Hepatocyte (in vitro differentiated cells): ENCODE measurements around the gene CPS1. TPM values are rescaled to one million over a fixed set of nuclear protein-coding genes. Genes with fewer than 3 reads are reported as not detected.

Experiments used
- DNase-seq: peaks from one replicate; pipeline ENCODE4 v3.0.0-alpha.2; 2016; ENCODE audit warnings: low spot score
- H2AFZ ChIP-seq: fragments of 200-600 bp; sonication (generic); 2 replicates; pipeline ENCODE4 v1.6.0; 2016; ENCODE audit warnings: antibody characterized with exemption, mild to moderate bottlenecking
- H3K27ac ChIP-seq: fragments of 200-600 bp; sonication (generic); 2 replicates; pipeline ENCODE4 v1.5.1; 2016; ENCODE audit warnings: mild to moderate bottlenecking
- H3K27me3 ChIP-seq: fragments of 200-600 bp; sonication (generic); 2 replicates; pipeline ENCODE4 v1.6.1; 2016
- H3K36me3 ChIP-seq: fragments of 200-600 bp; sonication (generic); replicated peaks from 2 replicates; pipeline ENCODE4 v1.5.1; 2016; ENCODE audit warnings: low read depth; ENCODE audit not compliant: insufficient read depth
- H3K4me1 ChIP-seq: fragments of 200-600 bp; sonication (generic); 2 replicates; pipeline ENCODE4 v1.5.1; 2016; ENCODE audit warnings: mild to moderate bottlenecking, moderate library complexity; ENCODE audit not compliant: insufficient read depth
- H3K4me2 ChIP-seq: fragments of 200-600 bp; sonication (generic); 2 replicates; pipeline ENCODE4 v1.6.0; 2016
- H3K4me3 ChIP-seq: fragments of 200-600 bp; sonication (generic); 2 replicates; pipeline ENCODE4 v1.5.1; 2016; ENCODE audit warnings: mild to moderate bottlenecking
- H3K79me2 ChIP-seq: fragments of 200-600 bp; sonication (generic); 2 replicates; pipeline ENCODE4 v1.6.0; 2017; ENCODE audit warnings: mild to moderate bottlenecking
- H3K9me2 ChIP-seq: fragments of 200-600 bp; sonication (generic); replicated peaks from 2 replicates; pipeline ENCODE4 v1.6.0; 2017; ENCODE audit warnings: mild to moderate bottlenecking; ENCODE audit not compliant: insufficient read depth
- H3K9me3 ChIP-seq: fragments of 200-600 bp; sonication (generic); 2 replicates; pipeline ENCODE4 v1.5.1; 2016; ENCODE audit warnings: low read depth, mild to moderate bottlenecking
- H4K20me1 ChIP-seq: fragments of 200-600 bp; sonication (generic); 2 replicates; pipeline ENCODE4 v1.6.0; 2016; ENCODE audit warnings: mild to moderate bottlenecking; ENCODE audit not compliant: insufficient read depth, poor library complexity, severe bottlenecking
- CTCF ChIP-seq: fragments of 200-600 bp; sonication (generic); IDR thresholded peaks from 2 replicates; pipeline ENCODE4 v1.5.1; 2016; ENCODE audit warnings: antibody characterized with exemption, mild to moderate bottlenecking; ENCODE audit not compliant: poor library complexity
- EZH2 ChIP-seq: fragments of 200-600 bp; sonication (generic); IDR thresholded peaks from 2 replicates; pipeline ENCODE4 v1.6.1; 2016; ENCODE audit warnings: antibody characterized with exemption, mild to moderate bottlenecking, borderline replicate concordance
- EZH2phosphoT487 ChIP-seq: fragments of 200-600 bp; sonication (generic); IDR thresholded peaks from one replicate; pipeline ENCODE4 v1.6.1; 2018; ENCODE audit warnings: antibody characterized with exemption, mild to moderate bottlenecking, low read depth, moderate library complexity; ENCODE audit not compliant: unreplicated experiment, severe bottlenecking
- WGBS: methylation state at CpG from one replicate; pipeline ENCODE4 v1.1.6; 2016; ENCODE audit warnings: low lambda C conversion rate; ENCODE audit errors: missing lambda C conversion rate; 5-methylcytosine and 5-hydroxymethylcytosine counted together
- polyA plus RNA-seq: library from polyadenylated mRNA; unstranded; fragments of >200 nt; fragmentation: Nextera tagmentation; extraction: Ambion mirVana; gene quantifications from 2 replicates; pipeline ENCODE4 v1.2.1, GENCODE V29; 2016
- total RNA-seq: library from RNA; depleted of rRNA; stranded (reverse); fragments of >200 nt; gene quantifications from 2 replicates; pipeline ENCODE4 v1.2.3, GENCODE V29; 2014

CPS1 gene
- total and polyA plus RNA-seq, 2 experiments from 2014 or later = 239 to 587 TPM

GRCh38 chr2:210660751-210661150 lies 104.4 kb downstream of the CPS1 start:
- H3K9me3 ChIP-seq = no peaks in the 10 kb centered on the region
- H2AFZ ChIP-seq = no peak overlapping the region
- H3K9me2 ChIP-seq = no peaks in the 10 kb centered on the region
- no peak for DNase-seq
- no peaks in the 10 kb centered on the region for H3K79me2 ChIP-seq
- no peaks in the 10 kb centered on the region for H4K20me1 ChIP-seq
- no peak overlapping the region for H3K4me2 ChIP-seq
- H3K36me3 ChIP-seq = no peaks in the 10 kb centered on the region
- H3K27me3 ChIP-seq = no peaks in the 10 kb centered on the region
- H3K27ac ChIP-seq = no peak overlapping the region
- TF ChIP-seq EZH2 = no peak
- no peak for TF ChIP-seq CTCF
- no peak for TF ChIP-seq EZH2phosphoT487
- H3K4me3 ChIP-seq = no peak overlapping the region
- no peaks in the 10 kb centered on the region for H3K4me1 ChIP-seq

GRCh38 chr2:210662560-210662959 lies 106.2 kb downstream of the CPS1 start:
- no peaks in the 10 kb centered on the region for H3K27me3 ChIP-seq
- no peak for TF ChIP-seq CTCF
- no peak for TF ChIP-seq EZH2
- no peak for TF ChIP-seq EZH2phosphoT487
- H3K9me3 ChIP-seq = no peaks in the 10 kb centered on the region
- no peak overlapping the region for H3K4me3 ChIP-seq
- H4K20me1 ChIP-seq = no peaks in the 10 kb centered on the region
- no peaks in the 10 kb centered on the region for H3K4me1 ChIP-seq
- no peak overlapping the region for H3K27ac ChIP-seq
- H2AFZ ChIP-seq = no peak overlapping the region
- no peaks in the 10 kb centered on the region for H3K36me3 ChIP-seq
- H3K4me2 ChIP-seq = no peak overlapping the region
- no peaks in the 10 kb centered on the region for H3K9me2 ChIP-seq
- DNase-seq = peak; percentile 8
- WGBS = 89% methylated on average over 1 of the region's 1 CpG
- H3K79me2 ChIP-seq = no peaks in the 10 kb centered on the region

GRCh38 chr2:210663631-210664089 lies 107.3 kb downstream of the CPS1 start:
- TF ChIP-seq CTCF (peak; percentile 48), EZH2 (no peak)
- H3K4me2 ChIP-seq = no peak overlapping the region
- no peaks in the 10 kb centered on the region for H3K9me2 ChIP-seq
- H4K20me1 ChIP-seq = peaks cover 3% of the 10 kb centered on the region
- H3K79me2 ChIP-seq = no peaks in the 10 kb centered on the region
- no peaks in the 10 kb centered on the region for H3K36me3 ChIP-seq
- 37% methylated on average over 3 of the region's 3 CpGs for WGBS
- no peak overlapping the region for H3K4me3 ChIP-seq
- no peak overlapping the region for H2AFZ ChIP-seq
- H3K27ac ChIP-seq = no peak overlapping the region
- H3K4me1 ChIP-seq = no peaks in the 10 kb centered on the region
- H3K9me3 ChIP-seq = no peaks in the 10 kb centered on the region
- DNase-seq = peak; percentile 48
- H3K27me3 ChIP-seq = no peaks in the 10 kb centered on the region

GRCh38 chr2:210667711-210668110 lies 111.3 kb downstream of the CPS1 start:
- Histone ChIP-seq H3K79me2 (no peaks in the 10 kb centered on the region), H3K27ac (no peak overlapping the region), H3K9me2 (no peaks in the 10 kb centered on the region), H3K36me3 (no peaks in the 10 kb centered on the region), H4K20me1 (peaks cover 3% of the 10 kb centered on the region), H3K4me3 (no peak overlapping the region), H3K9me3 (no peaks in the 10 kb centered on the region), H3K27me3 (no peaks in the 10 kb centered on the region), H2AFZ (no peak overlapping the region), H3K4me2 (no peak overlapping the region), H3K4me1 (no peaks in the 10 kb centered on the region)
- TF ChIP-seq EZH2 = no peak
- no peak for TF ChIP-seq CTCF
- TF ChIP-seq EZH2phosphoT487 = no peak
- no peak for DNase-seq
- WGBS = 81% methylated on average over 5 of the region's 5 CpGs
